Heart right ventricle (tissue), 16 donors: ENCODE data around the gene CDC42. TPM values are rescaled to one million over a fixed set of nuclear protein-coding genes. Genes with fewer than 3 reads are reported as not detected.
"Not testable (repeated sequence)": the region's sequence is repeated elsewhere in the genome, so short reads cannot be mapped to it uniquely, and the experiment has no call there.

Experiments used
- ATAC-seq, 8 donors: fragments of 200-7000 bp; cut with Tn5 transposase; one replicate each; pipeline ENCODE4 v1.9.1; 2020; ENCODE audit warnings: mild to moderate bottlenecking in 8 of 8, moderate library complexity in 8 of 8, moderate number of reproducible peaks in 1 of 8
- DNase-seq, 2 donors: peaks; one replicate each; pipeline ENCODE4 v3.0.0-alpha.2; 2020
- H3K27ac ChIP-seq, 10 donors: fragments of 200-600 bp; sonication (generic) in 2 of 10; one replicate each; pipeline versions ENCODE4 v1.5.0 to v1.8.0; 2020 to 2022; ENCODE audit warnings: mild to moderate bottlenecking in 3 of 10
- H3K27me3 ChIP-seq, 7 donors: fragments of 200-600 bp; one replicate each; pipeline ENCODE4 v1.8.0; 2021 to 2022; ENCODE audit warnings: mild to moderate bottlenecking in 2 of 7
- H3K36me3 ChIP-seq, 9 donors: fragments of 200-600 bp; sonication (generic) in 1 of 9; one replicate each; pipeline versions ENCODE4 v1.5.0 to v1.8.0; 2020 to 2022; ENCODE audit warnings: mild to moderate bottlenecking in 2 of 9
- H3K4me1 ChIP-seq, 9 donors: fragments of 200-600 bp; sonication (generic) in 1 of 9; one replicate each; pipeline versions ENCODE4 v1.5.0 to v1.8.0; 2020 to 2022; ENCODE audit warnings: mild to moderate bottlenecking in 4 of 9
- H3K4me3 ChIP-seq, 10 donors: fragments of 200-600 bp; sonication (generic) in 2 of 10; one replicate each; pipeline versions ENCODE4 v1.5.0 to v1.8.0; 2020 to 2022; ENCODE audit warnings: mild to moderate bottlenecking in 7 of 10, moderate library complexity in 2 of 10
- H3K9me3 ChIP-seq, 11 donors: fragments of 200-600 bp in 10 of 11; sonication (generic) in 2 of 11; one replicate each; pipeline versions ENCODE4 v1.5.0 to v1.8.0; 2013 to 2022; ENCODE audit warnings: mild to moderate bottlenecking in 2 of 11, control low read depth in 1 of 11, moderate library complexity in 1 of 11
- WGBS, 2 donors: extraction: QIAGEN DNeasy Blood & Tissue Kit; methylation state at CpG; one replicate each; pipeline ENCODE4 v1.1.7; 2013; ENCODE audit warnings: inconsistent platforms in 1 of 2; 5-methylcytosine and 5-hydroxymethylcytosine counted together
- intact Hi-C, 10 donors: fragments of 100-400 bp; cut with DNase I; formaldehyde crosslinking; loops; one replicate each; pipeline versions ENCODE4 v1.11.1 to v1.14.2; 2022
- polyA plus RNA-seq, 2 donors: library from polyadenylated mRNA; stranded (reverse); fragments of 200-250 nt; gene quantifications; one replicate each; pipeline ENCODE4 v1.2.3, GENCODE V29; 2013
- total RNA-seq, 10 donors: library from RNA; stranded (reverse); fragmentation: NEBNext Ultra II Directional in 3 of 10; extraction: Animal tissue kit (Norgen Biotek cat#: 25700) in 3 of 10; gene quantifications; one replicate each; pipeline versions ENCODE4 v1.2.1 to v1.2.4, GENCODE V29; 2021 to 2023
- TF ChIP-seq, protein P1 (sequence below), 9 donors: fragments of 200-600 bp; sonication (generic) in 2 of 9; IDR thresholded peaks; one replicate each; pipeline versions ENCODE4 v1.5.0 to v1.8.0; 2021 to 2022; ENCODE audit warnings: antibody characterized with exemption in 9 of 9, mild to moderate bottlenecking in 5 of 9, moderate library complexity in 1 of 9
- donor health status: Arrhythmogenic right ventricular cardiomyopathy.
- donor health status: ischemic (EF 13 %, LVEDD 7.1; RV severe dilation, severe dysfunction).
- donor health status: healthy with polysubstance abuse.
- donor health status: DM: no; HTN: yes; CAD: no.
- donor health status: DM: no; HTN: no; CAD: no.
- donor health status: ischemic (EF 25% LVEDD 6.9; RV normal size, moderate dysfunction).
- donor health status: ischemic (EF 25% LVEDD 5.7; RV mildly dilated, moderate dysfunction).
- donor health status: healthy.
- donor health status: DM: yes; HTN: yes; CAD: no.
- donor health status: Ischemic cardiomyopathy.
- donor health status: ischemic (EF 35%, LVEDD 5.7; RV mildly dilated, moderate dysfunction).
- donor health status: nonischemic (EF 11% LVEDD 7.7; RV severe dilation, severe dysfunction).
- donor health status: DM: yes; HTN: yes; CAD: no.
- donor health status: PGD.
- donor health status: ischemic (EF 29% LVEDD 5.4; RV normal size, mild dysfunction).
- donor health status: nonischemic (EF 23%, LVEDD 6.1; RV moderate dilation, normal function).

Gene CDC42
- total and polyA plus RNA-seq, 12 donors: 68.7 to 259 (median 168) TPM

DNA sequence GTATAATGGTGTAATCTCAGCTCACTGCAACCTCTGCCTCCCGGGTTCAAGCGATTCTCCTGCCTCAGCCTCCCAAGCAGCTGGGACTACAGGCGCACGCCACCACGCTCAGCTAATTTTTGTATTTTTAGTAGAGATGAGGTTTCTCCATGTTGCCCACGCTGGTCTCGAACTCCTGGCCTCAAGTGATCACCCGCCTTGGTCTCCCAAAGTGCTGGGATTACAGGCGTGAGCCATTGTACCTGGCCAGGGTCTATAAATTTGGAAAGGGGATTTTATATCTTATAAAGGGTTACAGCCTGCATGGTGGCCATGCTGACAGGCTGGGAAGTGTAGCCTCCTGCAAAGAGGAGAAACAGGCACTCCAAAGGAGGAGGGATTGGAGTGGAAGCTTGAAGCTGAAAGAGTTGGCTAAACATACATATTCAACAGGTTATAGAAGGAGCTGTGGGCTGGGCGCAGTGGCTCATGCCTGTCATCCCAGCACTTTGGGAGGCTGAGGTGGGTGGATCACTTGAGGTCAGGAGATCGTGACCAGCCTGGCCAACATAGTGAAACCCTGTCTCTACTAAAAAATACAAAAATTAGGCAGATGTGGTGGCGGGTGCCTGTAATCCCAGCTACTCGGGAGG lies 37.8 kb upstream of the CDC42 start:
- H3K27ac ChIP-seq, ATAC-seq, intact Hi-C loops, H3K36me3 ChIP-seq, DNase-seq, H3K9me3 ChIP-seq, H3K4me3 ChIP-seq, H3K27me3 ChIP-seq: not testable (repeated sequence)
- peaks cover 0 to 16% (median 0%) of the 10 kb centered on the region in 9 donors for H3K4me1 ChIP-seq
- WGBS, 2 donors: 89 to 93% methylated on average over 13 of the region's 13 CpGs

DNA sequence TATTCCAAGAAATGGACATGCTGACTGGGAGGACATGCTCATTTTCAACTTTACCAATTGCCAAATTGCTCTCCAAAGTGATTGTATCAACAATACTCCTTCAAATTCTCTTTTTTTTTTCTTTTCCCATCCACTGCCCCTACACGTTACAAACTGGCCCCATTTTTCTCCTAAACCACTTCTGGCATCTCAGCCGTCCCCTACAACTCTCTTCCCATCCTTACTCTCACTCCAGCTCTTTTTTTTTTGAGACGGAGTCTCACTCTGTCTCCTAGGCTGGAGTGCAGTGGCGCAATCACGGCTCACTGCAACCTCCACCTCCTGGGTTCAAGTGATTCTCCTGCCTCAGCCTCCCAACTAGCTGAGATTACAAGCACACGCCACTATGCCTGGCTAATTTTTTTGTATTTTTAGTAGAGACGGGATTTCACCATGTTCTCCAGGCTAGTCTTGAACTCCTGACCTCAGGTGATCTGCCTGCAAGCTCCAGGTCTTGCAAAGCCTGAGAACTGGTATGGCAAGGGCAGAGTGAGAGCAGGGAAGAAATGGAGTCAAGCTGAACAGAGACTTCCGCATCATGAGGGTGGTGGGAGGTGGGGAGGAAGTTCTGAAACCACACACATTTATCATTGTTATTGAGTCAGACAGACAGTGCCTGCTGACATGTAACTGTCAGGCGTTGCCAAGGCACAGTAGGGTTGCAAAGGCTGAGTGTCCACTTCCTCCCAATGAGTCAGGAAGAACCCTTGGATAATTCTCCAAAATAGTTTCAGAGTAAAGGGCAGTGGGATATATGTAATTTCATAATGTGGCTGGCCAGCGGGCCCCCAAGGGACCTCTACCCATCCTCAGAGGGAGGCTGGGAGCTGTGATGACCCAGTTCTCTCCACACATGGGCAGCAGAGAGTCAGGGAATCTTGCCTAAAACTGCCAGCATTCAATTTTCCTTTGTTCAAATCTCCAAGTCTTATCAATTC lies 33.6 kb upstream of the CDC42 start:
- intact Hi-C loops: no loop called here
- Histone ChIP-seq H3K9me3 (no peaks in the 10 kb centered on the region), H3K27ac (peak overlapping the region in 2 of 10 donors; percentile 34 to 85), H3K27me3 (no peaks in the 10 kb centered on the region), H3K4me1 (peaks cover 0 to 30% (median 0%) of the 10 kb centered on the region in 9 donors), H3K36me3 (no peaks in the 10 kb centered on the region), H3K4me3 (no peak overlapping the region)
- ATAC-seq (peak in 6 of 8 donors; percentile 55 to 89 (median 74)), DNase-seq (no peak)
- TF ChIP-seq, protein P1, sequence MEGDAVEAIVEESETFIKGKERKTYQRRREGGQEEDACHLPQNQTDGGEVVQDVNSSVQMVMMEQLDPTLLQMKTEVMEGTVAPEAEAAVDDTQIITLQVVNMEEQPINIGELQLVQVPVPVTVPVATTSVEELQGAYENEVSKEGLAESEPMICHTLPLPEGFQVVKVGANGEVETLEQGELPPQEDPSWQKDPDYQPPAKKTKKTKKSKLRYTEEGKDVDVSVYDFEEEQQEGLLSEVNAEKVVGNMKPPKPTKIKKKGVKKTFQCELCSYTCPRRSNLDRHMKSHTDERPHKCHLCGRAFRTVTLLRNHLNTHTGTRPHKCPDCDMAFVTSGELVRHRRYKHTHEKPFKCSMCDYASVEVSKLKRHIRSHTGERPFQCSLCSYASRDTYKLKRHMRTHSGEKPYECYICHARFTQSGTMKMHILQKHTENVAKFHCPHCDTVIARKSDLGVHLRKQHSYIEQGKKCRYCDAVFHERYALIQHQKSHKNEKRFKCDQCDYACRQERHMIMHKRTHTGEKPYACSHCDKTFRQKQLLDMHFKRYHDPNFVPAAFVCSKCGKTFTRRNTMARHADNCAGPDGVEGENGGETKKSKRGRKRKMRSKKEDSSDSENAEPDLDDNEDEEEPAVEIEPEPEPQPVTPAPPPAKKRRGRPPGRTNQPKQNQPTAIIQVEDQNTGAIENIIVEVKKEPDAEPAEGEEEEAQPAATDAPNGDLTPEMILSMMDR (IDR thresholded peaks at IDR 0.05): peak in 1 of 9 donors; percentile 40
- 61 to 67% methylated on average over 10 of the region's 10 CpGs for WGBS, 2 donors

DNA sequence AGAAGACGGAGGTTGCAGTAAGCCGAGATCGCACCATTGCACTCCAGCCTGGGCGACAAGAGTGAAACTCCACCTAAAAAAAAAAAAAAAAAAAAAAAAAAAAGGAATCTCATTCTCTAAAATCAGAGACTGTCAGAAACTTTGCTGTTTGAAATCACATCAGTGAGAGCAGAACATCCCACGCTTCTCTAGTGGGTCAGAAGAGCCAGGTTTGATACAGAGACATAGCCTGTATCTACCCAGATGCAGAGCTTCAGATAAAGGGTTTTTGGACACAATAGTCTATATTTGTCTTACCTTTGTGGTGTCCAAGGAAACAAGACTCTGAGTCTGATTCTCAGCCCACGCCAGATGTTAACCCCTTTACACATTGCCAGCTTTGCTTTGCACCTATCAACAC lies 31.4 kb upstream of the CDC42 start:
- DNase-seq: no peak
- H3K36me3 ChIP-seq: no peaks in the 10 kb centered on the region
- intact Hi-C loops: no loop called here
- H3K27ac ChIP-seq: no peak overlapping the region
- H3K4me3 ChIP-seq: no peak overlapping the region
- no peak for ATAC-seq
- H3K27me3 ChIP-seq: no peaks in the 10 kb centered on the region
- peaks cover 0 to 42% (median 8%) of the 10 kb centered on the region in 9 donors for H3K4me1 ChIP-seq
- 89 to 90% methylated on average over 6 of the region's 6 CpGs for WGBS, 2 donors
- H3K9me3 ChIP-seq: no peaks in the 10 kb centered on the region
- TF ChIP-seq, protein P1 (IDR thresholded peaks at IDR 0.05): no peak

DNA sequence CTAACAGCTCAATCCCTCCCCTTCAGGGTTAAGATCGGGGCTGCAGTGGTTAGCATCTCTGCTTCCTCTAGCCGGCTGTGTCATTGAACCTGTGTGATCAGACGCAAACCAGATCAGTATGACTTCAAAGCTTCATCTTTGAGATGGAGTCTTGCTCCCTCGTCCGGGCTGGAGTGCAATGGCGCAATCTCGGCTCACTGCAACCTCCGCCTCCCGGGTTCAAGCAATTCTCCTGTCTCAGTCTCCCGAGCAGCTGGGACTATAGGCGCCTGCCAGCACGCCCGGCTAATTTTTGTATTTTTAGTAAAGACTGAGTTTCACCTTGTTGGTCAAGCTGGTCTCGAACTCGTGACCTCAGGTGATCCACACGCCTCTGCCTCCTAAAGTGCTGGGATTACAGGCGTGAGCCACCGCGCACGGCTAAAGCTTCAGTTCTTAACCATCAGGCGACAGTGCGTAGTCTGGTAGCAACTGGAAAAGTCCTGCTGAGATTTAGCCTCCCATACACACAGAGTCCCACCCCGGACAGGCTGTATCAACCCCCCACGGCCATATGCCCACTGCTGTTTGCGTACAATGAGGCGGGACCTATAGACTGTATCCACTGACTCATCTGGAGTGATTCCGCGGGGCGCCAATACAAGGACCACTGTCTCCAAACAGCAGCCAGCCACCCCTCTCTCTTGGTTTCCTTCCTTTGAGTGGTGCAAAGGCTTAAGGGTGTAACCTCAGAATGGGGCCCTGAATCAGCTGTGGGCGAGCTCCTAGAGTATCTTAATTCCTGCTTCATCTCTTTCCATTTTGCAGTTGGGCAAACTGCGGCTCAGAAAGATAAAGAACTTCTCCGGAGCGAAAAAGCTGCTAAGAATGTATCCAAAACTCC lies 27.8 kb upstream of the CDC42 start:
- intact Hi-C loops: loop anchor here in 1 of 10 donors (2.0 kb wide), 1 partner anchor 28 kb away; the partner anchor contains the start of gene CDC42
- H3K4me1 ChIP-seq: peaks cover 0 to 31% (median 13%) of the 10 kb centered on the region in 9 donors
- WGBS, 2 donors: 2 to 3% methylated on average over 33 of the region's 33 CpGs
- ATAC-seq (peak; percentile 62 to 77 (median 70)), DNase-seq (peak; percentile 46 to 65)
- H3K27me3 ChIP-seq: no peaks in the 10 kb centered on the region
- H3K9me3 ChIP-seq: no peaks in the 10 kb centered on the region
- H3K36me3 ChIP-seq: peaks cover 0 to 3% (median 0%) of the 10 kb centered on the region in 9 donors
- peak overlapping the region; percentile 30 to 98 (median 84) for H3K4me3 ChIP-seq
- TF ChIP-seq, protein P1 (IDR thresholded peaks at IDR 0.05): peak in 1 of 9 donors; percentile 14
- H3K27ac ChIP-seq: peak overlapping the region in 9 of 10 donors; percentile 92 to 99 (median 97)
